HG03196 (cell line): ENCODE data around the gene KSR2.
"Not testable (repeated sequence)": the region's sequence is repeated elsewhere in the genome, so short reads cannot be mapped to it uniquely, and the experiment has no call there.

ENCODE experiments used
- ATAC-seq: cut with Tn5 transposase; IDR thresholded peaks from one replicate; pipeline ENCODE4 v1.9.1; 2021; ENCODE audit not compliant: unreplicated experiment

KSR2 gene

GRCh38 chr12:117825827-117826226 lies 143.0 kb downstream of the KSR2 start:
- no peak for ATAC-seq

GRCh38 chr12:117821480-117822175 lies 147.2 kb downstream of the KSR2 start:
- no peak for ATAC-seq

GRCh38 chr12:117820216-117820907 lies 148.4 kb downstream of the KSR2 start:
- ATAC-seq, result no peak

- no peak for ATAC-seq
These were observed 149.6 kb downstream of the KSR2 start for GRCh38 chr12:117819160-117819559.

GRCh38 chr12:117818400-117818799 lies 150.4 kb downstream of the KSR2 start:
- no peak for ATAC-seq

- no peak for ATAC-seq
These were observed 159.3 kb downstream of the KSR2 start for GRCh38 chr12:117809509-117809908.

- no peak for ATAC-seq
These were observed 160.8 kb downstream of the KSR2 start for GRCh38 chr12:117807946-117808345.

- ATAC-seq, result no peak
These were observed 161.4 kb downstream of the KSR2 start for GRCh38 chr12:117807355-117807754.

- ATAC-seq, result no peak
These were observed 162.9 kb downstream of the KSR2 start for GRCh38 chr12:117805865-117806264.

- no peak for ATAC-seq
These were observed 165.8 kb downstream of the KSR2 start for GRCh38 chr12:117803001-117803400.

- ATAC-seq, result not testable (repeated sequence)
These were observed 168.1 kb downstream of the KSR2 start for GRCh38 chr12:117800711-117801110.

- no peak for ATAC-seq
These were observed 171.6 kb downstream of the KSR2 start for GRCh38 chr12:117797202-117797601.

- ATAC-seq, result no peak
These were observed 175.8 kb downstream of the KSR2 start for GRCh38 chr12:117792877-117793424.

GRCh38 chr12:117792471-117792870 lies 176.3 kb downstream of the KSR2 start:
- no peak for ATAC-seq

- ATAC-seq, result no peak
These were observed 177.8 kb downstream of the KSR2 start for GRCh38 chr12:117790948-117791347.

GRCh38 chr12:117790198-117790597 lies 178.6 kb downstream of the KSR2 start:
- ATAC-seq, result no peak

- no peak for ATAC-seq
These were observed 179.4 kb downstream of the KSR2 start for GRCh38 chr12:117789195-117789912.

GRCh38 chr12:117778656-117779055 lies 190.1 kb downstream of the KSR2 start:
- no peak for ATAC-seq

- no peak for ATAC-seq
These were observed 193.6 kb downstream of the KSR2 start for GRCh38 chr12:117774941-117775775.

- ATAC-seq, result no peak
These were observed 199.9 kb downstream of the KSR2 start for GRCh38 chr12:117768860-117769259.

- no peak for ATAC-seq
These were observed 202.8 kb downstream of the KSR2 start for GRCh38 chr12:117766008-117766407.
